Measurements from ENCODE around the gene CHRNA4. TPM values are rescaled to one million over a fixed set of nuclear protein-coding genes. Genes with fewer than 3 reads are reported as not detected.

The CHRNA4 gene
- total and polyA plus RNA-seq, 8 donors, result under 0.01 to 0.15 TPM; not detected in 6

GRCh38 chr20:63315240-63315689, 45.9 kb downstream of the CHRNA4 start:
- DNase-seq, result no peak
- 45 to 58% (median 52%) methylated on average over 7 to 15 of the region's 15 CpGs for WGBS, 5 donors

GRCh38 chr20:63314566-63315239, 46.4 kb downstream of the CHRNA4 start:
- WGBS, 5 donors, result 75 to 84% (median 78%) methylated on average over 8 to 21 of the region's 21 CpGs
- TF ChIP-seq EP300 (IDR thresholded peaks at IDR 0.05) (no peak), CTCF (IDR thresholded peaks at IDR 0.05) (no peak), POLR2A (IDR thresholded peaks at IDR 0.05) (no peak), POLR2AphosphoS5 (IDR thresholded peaks at IDR 0.05) (no peak)
- intact Hi-C loops (cut with DNase I; ENCODE audit: low total_unique reads), result no loop called here
- no peaks in the 10 kb centered on the region for H3K9me3 ChIP-seq
- peaks cover 0 to 88% (median 24%) of the 10 kb centered on the region in 3 donors for H3K27me3 ChIP-seq
- DNase-seq, result no peak
- peaks cover 0 to 2% (median 0%) of the 10 kb centered on the region in 4 donors for H3K4me1 ChIP-seq
- no peaks in the 10 kb centered on the region for H3K36me3 ChIP-seq
- H3K4me3 ChIP-seq, result no peak overlapping the region
- no peak overlapping the region for H3K27ac ChIP-seq

More at GRCh38 chr20:63315240-63315689, 45.9 kb downstream of the CHRNA4 start:
- intact Hi-C loops (cut with DNase I; ENCODE audit: low total_unique reads), result no loop called here
- H3K4me3 ChIP-seq, result no peak overlapping the region
- peaks cover 0 to 88% (median 18%) of the 10 kb centered on the region in 3 donors for H3K27me3 ChIP-seq
- no peak overlapping the region for H3K27ac ChIP-seq
- no peaks in the 10 kb centered on the region for H3K4me1 ChIP-seq
- no peaks in the 10 kb centered on the region for H3K9me3 ChIP-seq
- TF ChIP-seq POLR2AphosphoS5 (IDR thresholded peaks at IDR 0.05) (no peak), EP300 (IDR thresholded peaks at IDR 0.05) (no peak), POLR2A (IDR thresholded peaks at IDR 0.05) (no peak), CTCF (IDR thresholded peaks at IDR 0.05) (no peak)
- no peaks in the 10 kb centered on the region for H3K36me3 ChIP-seq

GRCh38 chr20:63314015-63314471, 47.1 kb downstream of the CHRNA4 start:
- Histone ChIP-seq H3K4me3 (no peak overlapping the region), H3K9me3 (no peaks in the 10 kb centered on the region), H3K27ac (no peak overlapping the region), H3K4me1 (peaks cover 0 to 7% (median 2%) of the 10 kb centered on the region in 4 donors), H3K36me3 (no peaks in the 10 kb centered on the region), H3K27me3 (peaks cover 0 to 88% (median 26%) of the 10 kb centered on the region in 3 donors)
- TF ChIP-seq POLR2AphosphoS5 (IDR thresholded peaks at IDR 0.05) (no peak), CTCF (IDR thresholded peaks at IDR 0.05) (no peak), EP300 (IDR thresholded peaks at IDR 0.05) (no peak), POLR2A (IDR thresholded peaks at IDR 0.05) (no peak)
- intact Hi-C loops (cut with DNase I; ENCODE audit: low total_unique reads), result no loop called here
- 49 to 61% (median 59%) methylated on average over 4 to 9 of the region's 9 CpGs for WGBS, 5 donors
- DNase-seq, result no peak

DNA sequence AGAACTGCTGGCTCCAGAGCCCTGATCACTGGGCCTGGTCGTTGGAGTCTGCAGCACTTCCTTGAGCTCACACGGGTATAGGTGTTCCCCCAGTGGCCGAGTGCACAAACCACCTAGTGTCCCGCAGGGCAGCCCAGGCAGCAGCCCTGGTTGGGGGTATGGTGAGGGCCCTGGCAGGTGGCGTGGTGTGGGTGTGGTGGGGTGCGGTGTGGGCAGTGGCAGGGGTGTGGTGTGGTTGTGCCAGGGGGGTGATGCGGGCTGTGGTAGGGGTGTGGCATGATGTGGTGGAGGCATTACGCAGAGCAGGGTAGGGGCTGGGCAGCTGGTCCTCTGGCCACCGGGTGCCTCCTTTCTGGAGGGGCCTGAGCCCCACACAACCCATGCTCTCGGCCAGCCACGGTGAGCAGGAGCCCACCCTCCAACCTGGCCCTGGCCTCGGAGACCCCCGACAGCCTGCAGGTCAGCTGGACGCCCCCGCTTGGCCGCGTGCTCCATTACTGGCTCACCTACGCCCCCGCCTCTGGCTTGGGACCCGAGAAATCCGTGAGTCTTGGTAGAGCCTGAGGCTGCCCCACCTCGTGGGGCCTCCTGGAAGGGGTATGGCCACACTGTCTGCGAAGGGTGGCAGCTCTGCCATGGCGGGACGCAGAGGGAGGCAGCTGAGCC, 47.7 kb downstream of the CHRNA4 start:
- H3K36me3 ChIP-seq, result no peaks in the 10 kb centered on the region
- H3K27me3 ChIP-seq, result peaks cover 2 to 88% (median 31%) of the 10 kb centered on the region in 3 donors
- intact Hi-C loops (cut with DNase I; ENCODE audit: low total_unique reads), result no loop called here
- no peak overlapping the region for H3K4me3 ChIP-seq
- 61 to 76% (median 68%) methylated on average over 16 to 25 of the region's 25 CpGs for WGBS, 5 donors
- no peak overlapping the region for H3K27ac ChIP-seq
- DNase-seq, result no peak
- TF ChIP-seq CTCF (IDR thresholded peaks at IDR 0.05) (no peak), POLR2A (IDR thresholded peaks at IDR 0.05) (no peak), POLR2AphosphoS5 (IDR thresholded peaks at IDR 0.05) (no peak), EP300 (IDR thresholded peaks at IDR 0.05) (no peak)
- peaks cover 0 to 7% (median 3%) of the 10 kb centered on the region in 4 donors for H3K4me1 ChIP-seq
- H3K9me3 ChIP-seq, result no peaks in the 10 kb centered on the region
